SK-N-SH (cell line): ENCODE data around the gene HHEX.

ENCODE experiments used
- CHD2 ChIP-seq: fragments of 150-350 bp; IDR thresholded peaks from 2 replicates; pipeline ENCODE4 v1.6.1; 2018; ENCODE audit warnings: low read length; ENCODE audit not compliant: partially characterized antibody
- RCOR1 ChIP-seq: fragments of 150-350 bp; IDR thresholded peaks from 2 replicates; pipeline ENCODE4 v1.6.1; 2017; ENCODE audit warnings: antibody characterized with exemption, low read length

- TF ChIP-seq CHD2 (no peak), RCOR1 (no peak)
These were observed 608 bp downstream of the HHEX start for GRCh38 chr10:92690211-92690914.
